Right hindlimb (tissue), 1 donor: ENCODE measurements around the gene CNDP1.

Source experiments
- DNase-seq: peaks from one replicate; pipeline ENCODE4 v3.0.0-alpha.2; 2018

Gene CNDP1

GRCh38 chr18:74589021-74589420, 54.7 kb downstream of the CNDP1 start:
- no peak for DNase-seq

- no peak for DNase-seq
Measured at GRCh38 chr18:74589811-74590210, 55.5 kb downstream of the CNDP1 start.

- no peak for DNase-seq
Measured at GRCh38 chr18:74590671-74591070, 56.4 kb downstream of the CNDP1 start.

DNA sequence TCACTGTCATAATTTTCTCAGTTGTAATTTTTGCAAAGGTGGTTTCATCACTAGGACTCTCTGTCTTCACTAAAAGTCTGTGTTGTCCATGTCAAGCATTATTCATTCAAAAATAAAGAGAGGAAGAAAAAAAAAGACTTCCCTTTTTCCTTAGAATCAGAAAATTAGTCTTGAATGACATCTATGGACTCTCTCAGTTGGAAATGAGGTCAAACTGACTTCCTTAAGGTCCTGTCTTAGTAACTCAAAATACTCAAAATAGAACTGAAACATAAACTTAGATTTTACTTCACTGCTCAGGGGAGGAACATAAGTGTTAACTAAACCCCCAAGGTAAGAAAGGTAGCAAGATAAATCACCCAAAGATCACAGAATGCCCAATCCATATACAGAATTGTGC, 61.1 kb downstream of the CNDP1 start:
- no peak for DNase-seq

- DNase-seq = peak; percentile 84
Measured at GRCh38 chr18:74597034-74597661, 62.8 kb downstream of the CNDP1 start.

- peak; percentile 95 for DNase-seq
Measured at GRCh38 chr18:74597662-74598349, 63.5 kb downstream of the CNDP1 start, which contains the start of gene ZNF407. TSS of gene ZNF407 (plus strand) at chr18:74597870. CDS start at chr18:74631020, 33,150 bp downstream.

DNA sequence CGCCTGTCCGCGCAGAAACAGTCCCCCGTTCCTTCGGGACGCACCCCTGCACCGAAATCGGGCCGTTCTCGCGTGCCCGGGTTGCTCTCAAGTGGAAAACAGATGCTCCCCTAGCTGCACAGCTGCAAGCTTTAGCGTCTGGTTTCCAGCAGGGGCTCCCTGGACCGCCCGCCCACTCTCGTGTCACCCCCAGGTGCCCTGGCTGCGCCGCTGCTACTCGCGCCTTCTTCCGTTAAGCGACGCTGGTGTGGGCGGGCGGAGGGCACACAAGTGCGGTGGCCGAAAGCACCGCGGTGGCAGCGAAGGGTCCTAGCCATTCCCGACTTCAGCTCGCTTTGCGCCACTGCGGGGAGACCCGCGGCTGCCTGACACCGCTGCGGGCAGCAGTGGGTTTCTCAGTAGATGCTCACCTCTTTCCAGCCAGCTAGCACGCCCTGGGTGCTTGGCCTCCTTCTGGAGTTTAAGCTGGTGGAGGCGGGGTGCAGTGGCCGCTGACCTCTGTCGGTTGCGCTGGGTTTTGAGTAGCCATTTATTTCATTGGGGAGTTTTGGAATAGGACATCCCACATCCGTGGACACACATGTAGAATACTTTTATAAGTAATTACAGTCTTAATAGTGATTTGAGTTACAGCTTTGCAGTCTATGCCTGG, 64.2 kb downstream of the CNDP1 start:
- no peak for DNase-seq

DNA sequence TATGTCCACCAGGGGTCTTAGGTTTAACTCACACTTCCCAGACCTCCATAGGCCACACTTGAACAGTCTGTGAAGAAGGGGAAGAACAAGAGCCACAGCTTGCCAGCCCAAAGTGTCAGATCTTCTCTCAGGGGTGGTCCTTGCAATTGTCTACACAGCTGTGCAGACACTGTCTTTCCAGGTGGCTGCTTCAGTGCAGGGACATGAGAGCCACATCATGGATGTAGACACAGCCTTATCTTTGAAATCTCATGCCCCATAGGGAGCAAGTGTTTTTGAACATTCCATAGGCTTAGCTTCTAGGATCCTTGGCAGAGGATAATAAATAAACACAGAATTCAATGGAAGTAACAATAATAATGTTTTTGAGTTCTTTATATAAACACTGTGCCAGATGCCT, 70.1 kb downstream of the CNDP1 start:
- no peak for DNase-seq

- DNase-seq = no peak
Measured at GRCh38 chr18:74604774-74605173, 70.5 kb downstream of the CNDP1 start.

DNA sequence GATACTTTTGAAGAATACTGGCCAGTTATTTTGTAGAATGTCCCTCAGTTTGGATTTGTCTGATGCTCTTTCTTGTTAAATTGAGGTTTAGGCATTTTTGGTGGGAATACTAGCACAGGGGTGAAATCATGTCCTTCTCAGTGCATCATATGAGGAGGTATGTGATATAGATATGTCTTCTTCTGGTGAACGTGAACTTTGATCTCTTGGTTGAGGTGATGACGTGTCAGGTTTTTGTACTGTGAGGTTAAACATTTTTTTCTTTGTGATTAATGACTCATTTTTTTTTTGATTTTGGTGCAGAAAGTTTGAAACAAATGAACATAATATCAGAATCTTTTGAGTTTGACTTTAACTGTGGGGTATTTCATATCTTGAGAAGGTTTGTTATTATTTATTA, 74.4 kb downstream of the CNDP1 start:
- no peak for DNase-seq

DNA sequence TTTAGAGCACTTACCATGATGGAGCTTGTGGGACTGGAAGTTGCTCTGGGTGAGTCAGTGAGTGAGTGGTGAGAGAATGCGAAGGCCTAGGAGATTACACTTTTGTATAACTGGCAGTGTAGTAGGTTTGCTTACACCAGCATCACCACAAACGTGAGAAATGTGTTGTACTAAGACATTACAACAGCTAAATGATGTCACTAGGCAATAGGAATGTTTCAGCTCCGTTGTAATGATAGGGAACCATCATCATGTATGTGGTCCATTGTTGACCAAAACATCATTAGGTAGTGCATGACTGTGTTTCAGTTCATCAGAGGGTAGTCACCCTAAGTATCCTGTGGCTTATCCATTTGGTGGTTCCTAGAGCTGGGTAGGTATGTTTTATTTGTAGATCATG, 75.2 kb downstream of the CNDP1 start:
- no peak for DNase-seq

GRCh38 chr18:74610051-74610615, 75.8 kb downstream of the CNDP1 start:
- no peak for DNase-seq

DNA sequence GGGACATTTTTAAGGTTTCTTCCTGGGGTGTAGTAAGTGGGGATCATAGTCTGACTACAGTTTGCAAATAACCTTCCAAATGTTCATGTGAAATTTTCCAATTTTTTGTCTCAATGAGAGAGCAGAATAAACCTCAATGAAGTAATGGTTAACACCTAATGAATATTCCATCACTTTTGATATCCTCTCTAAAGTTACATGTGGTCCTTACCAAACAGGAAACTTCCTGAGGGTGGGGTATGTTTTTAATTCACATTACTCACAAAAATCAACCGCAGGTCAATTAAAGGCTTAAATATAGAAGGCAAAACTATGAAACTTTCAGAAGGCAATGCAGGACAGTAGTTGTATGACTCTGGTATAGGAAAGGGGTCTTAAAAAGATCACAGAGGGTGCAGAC, 76.6 kb downstream of the CNDP1 start:
- DNase-seq = no peak

GRCh38 chr18:74611765-74612164, 77.5 kb downstream of the CNDP1 start:
- no peak for DNase-seq

DNA sequence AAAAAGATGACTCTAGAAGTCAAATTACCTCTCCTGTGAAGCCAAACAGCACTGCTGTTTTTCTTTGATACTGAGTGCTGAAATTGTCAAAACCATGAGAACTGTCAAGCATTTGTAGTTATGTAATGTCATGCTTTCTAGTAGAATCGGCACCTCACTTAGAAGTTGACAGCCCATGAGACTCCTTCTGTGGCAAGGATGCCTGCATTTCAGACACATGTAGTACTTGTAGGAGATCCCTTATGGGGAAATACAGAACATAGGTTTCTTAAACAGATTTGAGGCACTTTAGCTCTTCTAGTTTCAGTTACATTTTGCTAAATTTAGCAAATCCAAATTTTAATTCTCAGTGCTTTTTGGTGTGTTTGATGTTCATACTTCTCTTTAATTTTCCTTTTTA, 79.1 kb downstream of the CNDP1 start:
- DNase-seq = no peak

DNA sequence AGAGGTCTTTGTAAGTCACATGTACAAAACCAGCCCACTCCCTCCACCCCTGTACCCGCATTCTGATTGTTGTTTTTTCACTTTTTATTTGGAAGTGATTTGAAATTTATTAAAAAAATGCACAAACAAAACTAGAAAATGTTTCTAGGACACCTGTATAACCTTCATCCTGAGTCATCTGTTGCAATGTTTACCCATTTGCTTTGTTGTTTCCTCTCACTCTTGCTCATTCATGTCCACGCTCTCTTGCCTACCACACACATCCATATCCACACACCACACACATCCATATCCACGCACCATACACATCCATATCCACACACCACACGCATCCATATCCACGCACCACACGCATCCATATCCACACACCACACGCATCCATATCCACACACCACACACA, 82.2 kb downstream of the CNDP1 start:
- DNase-seq = no peak

DNA sequence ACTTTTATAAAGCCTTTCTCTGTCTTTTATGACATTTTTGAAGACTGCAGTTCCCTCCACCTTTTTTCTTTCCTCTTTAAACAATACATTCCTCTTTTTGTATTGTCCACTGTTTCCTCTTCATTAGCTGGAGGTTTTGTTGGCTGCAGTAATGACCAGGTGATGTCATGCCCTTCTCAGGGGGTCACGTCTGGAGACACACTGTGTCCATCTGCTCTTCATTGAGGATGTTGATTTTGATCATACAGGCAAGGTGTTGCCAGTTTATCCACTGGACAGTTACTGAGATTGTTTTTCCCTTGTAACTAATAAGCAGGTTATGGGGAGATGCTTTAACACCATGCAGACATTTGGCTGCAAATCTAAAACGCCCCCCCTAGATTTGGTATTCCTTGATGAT, 83.2 kb downstream of the CNDP1 start:
- no peak for DNase-seq

DNA sequence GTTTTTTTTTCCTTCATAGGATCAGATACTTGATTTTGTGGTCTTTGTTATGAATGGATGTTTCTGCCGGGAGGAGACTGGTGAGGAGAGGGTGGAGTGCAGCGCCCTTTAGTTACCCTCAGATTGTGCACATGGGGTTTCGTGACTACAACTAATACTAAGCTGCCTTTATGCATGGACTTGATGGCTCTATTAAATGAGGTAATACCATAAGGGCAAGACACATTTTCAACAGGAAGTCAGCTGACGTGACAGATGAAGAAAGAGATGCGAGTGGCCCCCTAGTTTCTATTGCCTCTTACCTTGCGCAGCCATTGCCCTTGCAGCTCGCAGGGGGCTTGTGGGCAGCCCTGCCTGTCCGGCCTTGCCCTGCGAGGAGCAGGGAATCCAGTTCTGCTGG, 87.8 kb downstream of the CNDP1 start:
- no peak for DNase-seq

DNA sequence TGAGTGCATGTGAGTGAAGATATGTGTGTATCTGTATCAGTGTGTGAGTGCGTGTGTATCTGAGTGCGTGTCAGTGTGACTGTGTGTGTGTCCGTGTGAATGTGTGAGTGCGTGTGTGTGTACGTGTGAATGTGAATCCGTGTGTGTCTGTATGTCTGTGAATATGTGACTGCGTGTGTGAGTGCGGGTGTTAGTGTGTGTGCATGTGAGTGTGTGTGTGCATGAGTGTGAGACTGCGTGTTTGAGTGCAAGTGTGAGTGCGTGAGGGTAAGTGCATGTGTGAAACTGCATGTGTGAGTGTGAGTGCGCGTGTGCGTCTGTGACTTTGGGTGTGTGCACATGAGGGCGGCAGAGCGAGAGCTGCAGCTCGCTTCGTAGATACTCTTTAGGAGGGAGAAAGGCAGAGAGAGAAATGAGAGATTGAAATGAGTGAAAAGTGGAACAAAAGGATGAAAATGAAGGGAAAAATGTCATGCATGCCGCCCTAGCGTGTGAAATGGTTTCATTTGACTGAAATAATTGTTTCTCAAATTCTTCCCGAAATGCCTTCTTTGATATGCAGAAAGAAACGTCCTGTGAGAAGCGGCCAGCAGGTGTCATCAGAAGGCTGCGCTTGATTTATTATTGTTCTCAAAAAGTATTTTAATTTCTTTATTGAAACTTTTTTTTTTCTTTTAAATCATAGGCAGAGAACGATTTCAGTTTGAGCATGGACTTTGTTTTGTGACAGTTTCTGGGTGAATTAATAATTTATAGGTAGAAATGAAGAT, 88.9 kb downstream of the CNDP1 start:
- DNase-seq = no peak

- DNase-seq = no peak
Measured at GRCh38 chr18:74624466-74624865, 90.2 kb downstream of the CNDP1 start.

- no peak for DNase-seq
Measured at GRCh38 chr18:74625157-74625556, 90.9 kb downstream of the CNDP1 start.

DNA sequence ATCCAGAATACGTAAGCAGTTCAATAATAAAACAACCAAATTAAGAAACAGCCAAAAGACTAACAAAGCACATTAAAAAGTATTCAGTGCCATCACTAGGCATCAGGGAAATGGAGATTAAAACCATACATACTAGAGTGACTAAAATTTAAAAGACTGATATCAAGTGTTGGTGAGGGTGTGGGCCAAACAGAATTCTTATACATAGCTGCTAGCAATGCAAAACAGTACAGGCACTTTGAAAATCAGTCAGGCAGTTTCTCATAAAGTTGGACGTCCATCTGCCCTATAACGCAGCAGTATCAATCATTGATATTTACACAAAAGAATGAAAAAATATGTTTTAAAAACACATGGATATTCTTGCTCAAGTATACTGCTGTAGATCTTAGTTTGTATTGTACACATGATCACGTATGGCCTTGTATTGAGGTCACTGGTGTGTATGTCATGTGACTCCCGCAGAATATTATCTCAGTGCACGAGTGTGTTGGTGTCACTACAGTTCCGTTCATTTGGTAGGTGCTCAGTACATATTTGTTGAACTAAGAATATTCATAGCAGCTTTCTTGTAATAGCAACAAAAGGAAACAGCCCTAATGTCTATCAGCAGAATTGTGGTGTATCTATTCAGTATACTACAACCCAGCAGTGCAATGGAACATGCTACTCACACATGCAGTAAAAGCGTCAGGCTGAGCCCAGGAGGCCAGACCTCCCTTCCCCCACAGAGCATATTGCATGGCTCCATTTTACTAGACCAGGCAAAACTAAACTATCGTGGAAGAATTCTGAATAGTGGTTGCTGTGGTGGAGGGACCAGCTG, 92.0 kb downstream of the CNDP1 start:
- no peak for DNase-seq
